Astrocyte of the spinal cord (primary cell): Measurements from ENCODE around the gene SSBP4.

Experiments
- DNase-seq: peaks from one replicate; pipeline ENCODE4 v3.0.0; 2011; ENCODE audit warnings: low read depth, low spot score
- H3K4me3 ChIP-seq: 2 replicates; pipeline ENCODE4 v1.5.1; 2011; ENCODE audit warnings: low read depth, mild to moderate bottlenecking, low read length, moderate library complexity
- in situ Hi-C: cut with HindIII; loops from 2 replicates; pipeline ENCODE4 v1.10.0; 2017; ENCODE audit warnings: low sequenced_read_pairs
- TF ChIP-seq, protein P1 (sequence below): IDR thresholded peaks from 2 replicates; pipeline ENCODE4 v1.5.1; 2012; ENCODE audit warnings: low read depth, mild to moderate bottlenecking, low read length, inconsistent platforms

SSBP4 gene

DNA sequence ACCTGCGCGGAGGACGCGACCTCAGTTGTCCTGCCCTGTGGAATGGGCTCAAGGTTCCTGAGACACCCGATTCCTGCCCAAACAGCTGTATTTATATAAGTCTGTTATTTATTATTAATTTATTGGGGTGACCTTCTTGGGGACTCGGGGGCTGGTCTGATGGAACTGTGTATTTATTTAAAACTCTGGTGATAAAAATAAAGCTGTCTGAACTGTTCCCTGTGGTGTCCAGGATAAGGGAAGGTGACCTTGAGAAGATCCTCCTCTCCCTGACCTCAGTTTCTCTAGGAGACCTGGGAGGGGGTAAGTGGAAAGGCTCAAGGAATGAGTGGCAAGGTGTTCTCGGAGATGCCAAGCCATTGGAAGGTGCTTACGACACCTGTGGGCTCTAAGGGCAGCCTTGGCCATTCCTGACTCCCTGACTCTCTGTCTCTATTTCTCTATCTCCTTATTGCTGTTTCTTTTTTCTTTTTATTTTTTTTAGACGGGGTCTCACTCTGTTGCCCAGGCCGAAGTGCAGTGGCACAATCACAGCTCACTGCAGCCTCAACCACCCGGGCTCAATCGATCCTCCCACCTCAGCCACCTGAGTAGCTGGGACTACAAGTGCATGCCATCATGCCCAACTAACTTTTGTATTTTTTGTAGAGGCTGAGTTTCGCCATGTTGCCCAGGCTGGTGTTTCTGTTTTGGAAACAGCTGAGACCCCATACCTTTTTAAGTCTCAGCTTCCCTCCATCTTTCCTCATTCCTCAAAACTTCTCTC is 30.1 kb upstream of the SSBP4 start:
- no peak for DNase-seq
- H3K4me3 ChIP-seq: peak overlapping the region; percentile 58
- TF ChIP-seq, protein P1, sequence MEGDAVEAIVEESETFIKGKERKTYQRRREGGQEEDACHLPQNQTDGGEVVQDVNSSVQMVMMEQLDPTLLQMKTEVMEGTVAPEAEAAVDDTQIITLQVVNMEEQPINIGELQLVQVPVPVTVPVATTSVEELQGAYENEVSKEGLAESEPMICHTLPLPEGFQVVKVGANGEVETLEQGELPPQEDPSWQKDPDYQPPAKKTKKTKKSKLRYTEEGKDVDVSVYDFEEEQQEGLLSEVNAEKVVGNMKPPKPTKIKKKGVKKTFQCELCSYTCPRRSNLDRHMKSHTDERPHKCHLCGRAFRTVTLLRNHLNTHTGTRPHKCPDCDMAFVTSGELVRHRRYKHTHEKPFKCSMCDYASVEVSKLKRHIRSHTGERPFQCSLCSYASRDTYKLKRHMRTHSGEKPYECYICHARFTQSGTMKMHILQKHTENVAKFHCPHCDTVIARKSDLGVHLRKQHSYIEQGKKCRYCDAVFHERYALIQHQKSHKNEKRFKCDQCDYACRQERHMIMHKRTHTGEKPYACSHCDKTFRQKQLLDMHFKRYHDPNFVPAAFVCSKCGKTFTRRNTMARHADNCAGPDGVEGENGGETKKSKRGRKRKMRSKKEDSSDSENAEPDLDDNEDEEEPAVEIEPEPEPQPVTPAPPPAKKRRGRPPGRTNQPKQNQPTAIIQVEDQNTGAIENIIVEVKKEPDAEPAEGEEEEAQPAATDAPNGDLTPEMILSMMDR: no peak
- in situ Hi-C loops: no loop called here

DNA sequence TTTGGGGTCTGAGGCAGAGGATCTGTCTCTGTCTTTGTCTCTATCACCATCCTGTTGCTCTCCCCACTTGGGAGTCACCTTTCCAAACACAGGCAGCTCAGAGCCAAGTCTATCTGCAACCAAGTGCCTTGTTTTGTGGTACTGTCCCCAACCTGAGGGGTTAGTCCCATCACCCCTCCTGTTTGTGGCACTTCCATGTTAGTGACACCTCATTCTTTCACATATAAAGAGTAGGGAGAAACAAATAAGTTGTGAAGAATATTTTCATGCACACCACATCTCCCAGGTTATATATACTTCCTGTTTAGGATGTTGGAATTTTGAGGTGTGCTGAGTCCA is 29.5 kb upstream of the SSBP4 start:
- TF ChIP-seq, protein P1: no peak
- no peak overlapping the region for H3K4me3 ChIP-seq
- in situ Hi-C loops: no loop called here
- DNase-seq: no peak

DNA sequence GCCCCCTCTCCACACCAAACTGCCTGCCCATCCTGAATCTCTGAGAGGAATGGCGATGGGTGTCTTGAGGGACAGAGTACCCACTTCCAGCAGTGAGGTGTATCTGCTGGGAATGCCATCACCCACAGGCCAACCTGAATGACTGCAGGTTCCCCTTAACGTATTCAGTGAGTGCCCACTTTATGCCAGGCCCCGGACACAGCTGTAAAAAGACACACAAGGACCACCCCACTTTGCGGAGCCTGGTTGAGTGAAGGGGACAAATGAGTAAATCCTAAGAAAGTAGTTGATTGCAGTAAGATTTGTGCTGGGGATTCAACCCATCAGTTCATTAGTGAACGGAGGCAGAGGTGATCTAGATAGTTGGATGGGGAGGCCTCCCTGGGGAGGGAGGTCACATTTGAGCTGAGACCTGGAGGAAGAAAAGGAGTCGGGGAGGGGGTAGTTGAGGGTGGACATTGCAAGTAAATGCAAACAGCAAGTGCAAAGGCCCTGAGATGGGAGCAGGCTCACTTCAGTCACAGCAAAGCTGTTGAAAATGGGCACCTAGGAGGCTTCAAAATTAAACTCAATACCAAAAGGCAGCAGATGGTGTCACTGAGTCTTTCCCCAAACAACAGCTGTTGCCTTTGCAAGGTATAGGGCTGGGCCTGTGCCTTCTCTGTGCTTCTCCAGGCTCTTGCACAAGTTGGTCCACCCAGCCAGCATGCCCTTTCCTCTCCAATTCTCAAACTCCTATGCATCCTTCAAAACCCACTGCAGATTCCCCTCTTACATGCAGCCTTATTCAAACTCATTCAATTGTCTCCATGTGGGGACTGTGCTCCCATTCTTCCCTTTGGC is 28.9 kb upstream of the SSBP4 start:
- in situ Hi-C loops: no loop called here
- DNase-seq: no peak
- TF ChIP-seq, protein P1: no peak
- no peak overlapping the region for H3K4me3 ChIP-seq

DNA sequence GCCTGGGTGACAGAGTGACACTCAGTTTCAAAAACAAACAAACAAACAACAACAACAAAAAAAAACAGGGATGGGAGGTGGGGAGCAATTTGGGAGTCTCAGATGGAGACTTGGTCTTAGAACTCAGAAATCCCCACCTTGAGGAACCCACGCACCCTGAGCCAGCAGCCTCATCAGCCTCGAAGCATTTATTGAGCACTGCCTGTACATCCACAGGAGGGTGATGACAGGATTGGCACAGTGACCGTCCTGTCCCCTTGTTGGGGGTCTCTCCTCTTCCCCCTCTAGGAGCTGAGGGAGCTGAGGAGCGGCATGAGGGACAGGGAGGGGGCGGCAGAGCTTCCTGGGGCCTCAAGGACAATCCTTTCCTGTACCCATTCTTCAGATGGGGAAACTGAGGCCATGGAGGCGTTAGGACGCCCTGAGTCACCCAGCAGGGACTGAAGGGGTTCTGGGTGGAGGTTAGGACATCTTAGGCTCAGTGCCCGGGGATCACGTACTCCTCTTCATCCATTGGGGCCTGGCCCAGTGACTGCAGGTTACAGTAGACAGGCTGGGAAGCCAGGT is 27.6 kb upstream of the SSBP4 start:
- TF ChIP-seq, protein P1: no peak
- no peak for DNase-seq
- no peak overlapping the region for H3K4me3 ChIP-seq
- in situ Hi-C loops: no loop called here

DNA sequence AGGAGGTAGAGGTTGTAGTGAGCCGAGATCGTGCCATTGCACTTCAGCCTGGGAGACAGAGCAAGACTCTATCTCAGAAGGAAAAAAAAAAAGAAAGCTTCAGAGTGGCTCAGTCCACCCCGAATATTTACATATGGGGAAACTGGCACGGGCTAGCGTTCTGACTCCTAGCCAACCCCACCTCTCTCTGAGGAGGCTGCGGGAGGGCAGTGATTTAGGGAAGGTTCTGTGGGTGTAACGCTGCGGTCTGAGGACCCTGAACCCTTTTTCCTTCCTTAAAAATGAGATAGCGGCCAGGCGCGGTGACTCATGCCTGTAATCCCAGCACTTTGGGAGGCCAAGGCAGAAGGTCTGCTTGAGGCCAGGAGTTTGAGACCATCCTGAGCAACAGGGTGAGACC is 26.8 kb upstream of the SSBP4 start:
- H3K4me3 ChIP-seq: no peak overlapping the region

DNA sequence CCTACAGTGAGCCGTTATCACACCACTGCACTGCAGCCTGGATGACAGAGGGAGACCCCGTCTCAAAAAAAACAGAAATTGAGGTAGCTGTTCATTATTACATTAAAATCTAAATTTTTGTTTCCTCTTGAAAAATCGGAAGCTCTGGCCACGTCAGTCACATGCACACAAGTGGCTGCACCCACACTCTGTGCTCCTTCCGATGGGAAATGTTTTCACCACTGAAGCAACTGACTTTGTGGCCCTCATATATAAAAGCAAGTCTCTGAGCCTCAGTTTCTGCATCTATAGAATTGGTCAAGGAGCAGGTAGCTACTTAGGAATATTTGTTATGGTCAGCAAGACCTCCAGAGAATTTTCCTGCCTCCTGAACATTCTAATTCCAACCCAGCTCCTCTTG is 26.3 kb upstream of the SSBP4 start:
- TF ChIP-seq, protein P1: no peak
- in situ Hi-C loops: no loop called here
- DNase-seq: no peak
- no peak overlapping the region for H3K4me3 ChIP-seq

More for the DNA sequence above, 26.8 kb upstream of the SSBP4 start:
- DNase-seq: no peak
- TF ChIP-seq, protein P1: no peak
- in situ Hi-C loops: no loop called here
